ENCODE data around the gene WFDC13. TPM values are rescaled to one million over a fixed set of nuclear protein-coding genes. Genes with fewer than 3 reads are reported as not detected.

Gene WFDC13
- total and polyA plus RNA-seq, 11 donors: not detected

DNA sequence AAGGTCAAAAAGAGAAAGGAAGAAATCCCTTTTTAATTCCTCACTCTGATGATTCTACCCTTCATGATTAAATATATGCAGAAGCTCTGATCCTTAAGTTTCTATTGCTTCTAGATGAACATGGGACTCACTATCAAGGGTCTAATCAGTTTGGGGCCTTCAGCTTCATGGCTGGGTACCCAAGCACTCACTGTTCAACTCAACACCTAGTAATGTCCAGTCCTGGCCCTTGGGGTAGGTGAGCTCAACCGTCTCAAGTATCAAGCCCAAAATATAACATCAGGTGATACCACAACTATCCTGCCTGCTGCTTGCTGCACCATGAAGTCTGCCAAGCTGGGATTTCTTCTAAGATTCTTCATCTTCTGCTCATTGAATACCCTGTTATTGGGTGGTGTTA is 20.2 kb downstream of the WFDC13 start, which contains the start of gene SPINT4:
TSS of gene SPINT4 (plus strand) at position 301 of the 400 bp plus-strand sequence. CDS start at position 322, 21 bp downstream.
- DNase-seq: no peak
- Histone ChIP-seq H3K4me1 (no peaks in the 10 kb centered on the region), H3K27me3 (peaks cover 0 to 8% (median 0%) of the 10 kb centered on the region in 9 donors), H3K4me3 (no peak within 1 kb of the TSS), H3K36me3 (no peaks in the 10 kb centered on the region), H3K9me3 (peaks cover 0 to 6% (median 0%) of the 10 kb centered on the region in 12 donors), H3K27ac (no peak within 1 kb of the TSS)
- TF ChIP-seq, protein P1, sequence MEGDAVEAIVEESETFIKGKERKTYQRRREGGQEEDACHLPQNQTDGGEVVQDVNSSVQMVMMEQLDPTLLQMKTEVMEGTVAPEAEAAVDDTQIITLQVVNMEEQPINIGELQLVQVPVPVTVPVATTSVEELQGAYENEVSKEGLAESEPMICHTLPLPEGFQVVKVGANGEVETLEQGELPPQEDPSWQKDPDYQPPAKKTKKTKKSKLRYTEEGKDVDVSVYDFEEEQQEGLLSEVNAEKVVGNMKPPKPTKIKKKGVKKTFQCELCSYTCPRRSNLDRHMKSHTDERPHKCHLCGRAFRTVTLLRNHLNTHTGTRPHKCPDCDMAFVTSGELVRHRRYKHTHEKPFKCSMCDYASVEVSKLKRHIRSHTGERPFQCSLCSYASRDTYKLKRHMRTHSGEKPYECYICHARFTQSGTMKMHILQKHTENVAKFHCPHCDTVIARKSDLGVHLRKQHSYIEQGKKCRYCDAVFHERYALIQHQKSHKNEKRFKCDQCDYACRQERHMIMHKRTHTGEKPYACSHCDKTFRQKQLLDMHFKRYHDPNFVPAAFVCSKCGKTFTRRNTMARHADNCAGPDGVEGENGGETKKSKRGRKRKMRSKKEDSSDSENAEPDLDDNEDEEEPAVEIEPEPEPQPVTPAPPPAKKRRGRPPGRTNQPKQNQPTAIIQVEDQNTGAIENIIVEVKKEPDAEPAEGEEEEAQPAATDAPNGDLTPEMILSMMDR (IDR thresholded peaks at IDR 0.05): no peak
- no peak for TF ChIP-seq POLR2A (IDR thresholded peaks at IDR 0.05)
- intact Hi-C loops (cut with DNase I): no loop called here
- 59 to 88% (median 71%) methylated on average over 1 of the region's 1 CpG for WGBS, 4 donors
- no peak for ATAC-seq

DNA sequence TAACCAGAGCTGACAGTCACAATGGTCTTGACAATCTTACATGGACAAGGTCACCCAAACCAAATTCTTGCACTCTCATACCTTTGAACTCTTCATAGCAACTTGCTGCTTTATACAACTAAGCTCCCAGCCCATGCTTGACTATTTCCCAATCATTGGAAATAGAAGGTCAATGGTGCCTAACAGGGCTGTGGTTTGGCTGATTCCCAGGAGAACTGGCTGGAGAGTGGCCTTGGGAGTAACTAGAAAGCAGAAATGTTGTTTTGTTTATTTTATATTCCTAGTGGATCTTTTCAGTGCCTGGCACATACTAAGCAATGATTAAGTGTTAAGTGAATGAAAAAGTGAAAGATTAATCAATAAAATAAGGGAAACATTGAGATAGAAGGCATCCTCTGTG is 23.3 kb downstream of the WFDC13 start:
- peaks cover 0 to 8% (median 0%) of the 10 kb centered on the region in 9 donors for H3K27me3 ChIP-seq
- H3K4me1 ChIP-seq: no peaks in the 10 kb centered on the region
- no peak overlapping the region for H3K27ac ChIP-seq
- H3K9me3 ChIP-seq: peaks cover 0 to 2% (median 0%) of the 10 kb centered on the region in 12 donors
- ATAC-seq (no peak), DNase-seq (no peak)
- no peaks in the 10 kb centered on the region for H3K36me3 ChIP-seq
- intact Hi-C loops (cut with DNase I): no loop called here
- no peak overlapping the region for H3K4me3 ChIP-seq
- TF ChIP-seq POLR2A (IDR thresholded peaks at IDR 0.05): no peak
- TF ChIP-seq, protein P1 (IDR thresholded peaks at IDR 0.05): no peak

DNA sequence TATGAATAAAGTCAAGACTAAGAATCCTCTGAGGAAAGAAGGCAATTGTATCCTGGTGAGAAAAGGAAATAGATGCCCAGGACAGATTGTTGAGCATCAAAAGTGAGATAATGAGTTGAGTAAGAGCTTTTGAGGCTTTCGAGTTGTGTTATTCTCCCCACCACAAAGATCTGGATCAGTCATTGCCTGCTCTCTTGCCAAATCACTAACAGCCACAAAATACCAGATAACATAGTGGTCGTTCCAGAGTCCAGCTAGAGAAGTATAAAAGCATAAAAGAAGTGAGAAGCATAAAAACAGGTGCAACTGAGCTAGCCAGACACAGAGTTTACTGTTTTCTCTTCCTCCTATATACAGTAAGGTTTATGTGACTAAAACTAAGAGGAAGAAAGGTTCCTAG is 25.2 kb downstream of the WFDC13 start:
- Histone ChIP-seq H3K27ac (no peak overlapping the region), H3K27me3 (peaks cover 0 to 8% (median 0%) of the 10 kb centered on the region in 9 donors), H3K36me3 (no peaks in the 10 kb centered on the region), H3K4me3 (no peak overlapping the region), H3K4me1 (no peaks in the 10 kb centered on the region), H3K9me3 (peaks cover 0 to 20% (median 9%) of the 10 kb centered on the region in 12 donors)
- no peak for DNase-seq
- no peak for ATAC-seq
- TF ChIP-seq POLR2A (IDR thresholded peaks at IDR 0.05): no peak
- TF ChIP-seq, protein P1 (IDR thresholded peaks at IDR 0.05): no peak
- intact Hi-C loops (cut with DNase I): no loop called here
- WGBS, 4 donors: 47 to 54% (median 52%) methylated on average over 2 of the region's 2 CpGs

DNA sequence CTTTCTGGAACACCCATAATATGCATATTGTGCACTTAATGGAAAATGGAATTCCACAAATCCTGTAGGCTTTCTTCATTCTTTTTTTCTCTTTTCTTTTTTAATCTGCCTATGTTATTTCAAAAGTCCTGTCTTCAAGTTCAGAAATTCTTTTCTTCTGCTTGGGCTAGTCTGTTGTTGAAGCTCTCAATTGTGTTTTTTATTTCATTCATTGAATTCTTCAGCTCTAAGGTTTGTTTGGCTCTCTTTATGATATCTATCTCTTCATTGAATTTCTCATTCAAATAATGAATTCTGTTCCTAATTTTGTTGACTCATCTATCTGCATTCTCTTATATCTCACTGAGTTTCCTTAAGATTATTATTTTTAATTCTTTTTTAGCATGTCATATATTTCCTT is 30.4 kb downstream of the WFDC13 start:
- H3K4me3 ChIP-seq: no peak overlapping the region
- intact Hi-C loops (cut with DNase I): no loop called here
- peaks cover 0 to 31% (median 18%) of the 10 kb centered on the region in 12 donors for H3K9me3 ChIP-seq
- no peak overlapping the region for H3K27ac ChIP-seq
- ATAC-seq (no peak), DNase-seq (no peak)
- TF ChIP-seq, protein P1 (IDR thresholded peaks at IDR 0.05): no peak
- TF ChIP-seq POLR2A (IDR thresholded peaks at IDR 0.05): no peak
- no peaks in the 10 kb centered on the region for H3K36me3 ChIP-seq
- H3K27me3 ChIP-seq: peaks cover 0 to 4% (median 0%) of the 10 kb centered on the region in 9 donors
- H3K4me1 ChIP-seq: no peaks in the 10 kb centered on the region

All from heart left ventricle (tissue), 16 donors.